ENCODE results near the gene HSPB8.

The HSPB8 gene

DNA sequence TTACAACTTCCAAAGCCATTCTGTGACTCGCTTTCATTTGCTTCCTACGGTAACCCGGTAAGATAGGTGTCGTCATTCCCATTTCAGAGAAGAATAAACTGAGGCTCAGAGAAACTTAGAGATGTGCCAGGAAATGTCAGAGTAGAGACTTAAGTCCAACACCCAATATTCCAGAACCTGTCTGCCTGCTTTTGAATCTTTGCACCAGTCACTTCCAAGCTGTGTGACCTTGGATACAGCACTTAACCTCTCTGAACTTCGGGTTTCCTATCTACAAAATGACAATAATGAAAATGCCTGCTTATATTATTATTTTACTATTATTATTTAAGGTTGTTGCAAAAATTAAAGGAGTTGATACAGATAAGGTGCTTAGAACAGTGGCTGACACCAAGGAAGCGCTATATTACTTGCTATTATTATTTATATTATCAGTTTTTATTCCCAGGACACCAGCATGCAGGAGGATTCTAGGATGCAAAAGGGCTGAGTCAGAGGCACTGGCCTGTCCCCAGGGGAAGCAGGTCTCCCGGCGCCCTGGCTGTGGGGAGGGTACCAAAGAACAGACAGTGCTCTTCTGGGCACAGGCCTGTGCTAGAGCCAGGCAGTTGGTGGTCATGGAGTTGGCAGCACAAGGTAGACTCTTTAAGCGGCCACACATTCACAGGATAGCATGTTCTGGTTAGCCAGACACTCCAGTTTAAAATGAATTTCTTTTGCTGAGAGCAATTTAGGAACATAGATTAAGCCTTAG, 5.4 kb downstream of the HSPB8 start:
- Histone ChIP-seq H3K27me3 (ENCODE audit: insufficient read depth, low read depth, severe bottlenecking) (no peaks in the 10 kb centered on the region), H3K36me3 (no peaks in the 10 kb centered on the region), H3K27ac (no peak overlapping the region), H3K9me3 (ENCODE audit: severe bottlenecking) (no peaks in the 10 kb centered on the region), H3K4me3 (ENCODE audit: low read depth, low read length) (no peak overlapping the region)
- DNase-seq, result no peak
- TF ChIP-seq, protein P1, sequence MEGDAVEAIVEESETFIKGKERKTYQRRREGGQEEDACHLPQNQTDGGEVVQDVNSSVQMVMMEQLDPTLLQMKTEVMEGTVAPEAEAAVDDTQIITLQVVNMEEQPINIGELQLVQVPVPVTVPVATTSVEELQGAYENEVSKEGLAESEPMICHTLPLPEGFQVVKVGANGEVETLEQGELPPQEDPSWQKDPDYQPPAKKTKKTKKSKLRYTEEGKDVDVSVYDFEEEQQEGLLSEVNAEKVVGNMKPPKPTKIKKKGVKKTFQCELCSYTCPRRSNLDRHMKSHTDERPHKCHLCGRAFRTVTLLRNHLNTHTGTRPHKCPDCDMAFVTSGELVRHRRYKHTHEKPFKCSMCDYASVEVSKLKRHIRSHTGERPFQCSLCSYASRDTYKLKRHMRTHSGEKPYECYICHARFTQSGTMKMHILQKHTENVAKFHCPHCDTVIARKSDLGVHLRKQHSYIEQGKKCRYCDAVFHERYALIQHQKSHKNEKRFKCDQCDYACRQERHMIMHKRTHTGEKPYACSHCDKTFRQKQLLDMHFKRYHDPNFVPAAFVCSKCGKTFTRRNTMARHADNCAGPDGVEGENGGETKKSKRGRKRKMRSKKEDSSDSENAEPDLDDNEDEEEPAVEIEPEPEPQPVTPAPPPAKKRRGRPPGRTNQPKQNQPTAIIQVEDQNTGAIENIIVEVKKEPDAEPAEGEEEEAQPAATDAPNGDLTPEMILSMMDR (IDR thresholded peaks at IDR 0.05; ENCODE audit: low read depth, low read length), result no peak

DNA sequence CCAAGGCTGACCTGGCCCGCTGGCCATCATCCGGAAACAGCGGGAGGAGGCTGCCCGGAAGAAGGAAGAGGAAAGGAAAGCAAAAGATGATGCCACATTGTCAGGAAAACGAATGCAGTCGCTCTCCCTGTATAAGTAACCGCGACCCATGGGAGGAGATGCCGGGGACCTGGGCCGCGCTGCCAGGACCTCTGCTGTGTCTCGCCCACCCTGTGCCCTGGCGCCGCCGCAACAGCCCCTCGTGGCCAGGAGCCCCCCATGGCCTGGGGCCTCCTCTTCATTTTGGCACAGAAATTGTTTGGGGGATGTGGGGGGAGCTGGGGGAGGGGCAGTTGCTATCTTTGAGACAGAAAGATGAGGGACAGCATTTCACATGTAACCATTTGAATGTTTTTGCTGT, 16.5 kb downstream of the HSPB8 start:
- no peak for DNase-seq
- Histone ChIP-seq H3K4me3 (ENCODE audit: low read depth, low read length) (no peak overlapping the region), H3K27me3 (ENCODE audit: insufficient read depth, low read depth, severe bottlenecking) (no peaks in the 10 kb centered on the region), H3K36me3 (no peaks in the 10 kb centered on the region), H3K9me3 (ENCODE audit: severe bottlenecking) (no peaks in the 10 kb centered on the region), H3K27ac (no peak overlapping the region)
- TF ChIP-seq, protein P1 (IDR thresholded peaks at IDR 0.05; ENCODE audit: low read depth, low read length), result no peak

DNA sequence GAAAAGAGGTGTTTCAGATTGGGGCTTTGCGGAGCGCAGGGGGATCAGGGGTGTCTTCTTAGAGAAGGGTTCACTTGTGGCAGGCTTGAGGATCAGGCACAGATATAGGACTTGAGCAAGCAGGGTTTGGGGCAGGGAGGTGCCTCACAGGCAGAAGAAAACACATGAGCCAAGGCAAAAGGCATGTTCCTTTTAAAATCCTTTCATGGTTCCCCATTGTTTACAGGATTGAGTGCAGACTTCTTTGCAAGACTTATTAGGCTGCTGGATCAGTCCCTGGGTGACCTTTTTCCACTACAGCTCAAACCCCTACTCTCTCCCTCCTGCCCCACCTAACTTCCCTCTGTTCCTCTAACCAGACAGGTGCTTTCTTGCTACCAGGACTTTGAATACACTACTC, 19.7 kb downstream of the HSPB8 start:
- H3K27me3 ChIP-seq (ENCODE audit: insufficient read depth, low read depth, severe bottlenecking), result no peaks in the 10 kb centered on the region
- TF ChIP-seq, protein P1 (IDR thresholded peaks at IDR 0.05; ENCODE audit: low read depth, low read length), result no peak
- H3K4me3 ChIP-seq (ENCODE audit: low read depth, low read length), result no peak overlapping the region
- H3K27ac ChIP-seq, result no peak overlapping the region
- no peaks in the 10 kb centered on the region for H3K9me3 ChIP-seq (ENCODE audit: severe bottlenecking)
- DNase-seq, result no peak
- H3K36me3 ChIP-seq, result no peaks in the 10 kb centered on the region

DNA sequence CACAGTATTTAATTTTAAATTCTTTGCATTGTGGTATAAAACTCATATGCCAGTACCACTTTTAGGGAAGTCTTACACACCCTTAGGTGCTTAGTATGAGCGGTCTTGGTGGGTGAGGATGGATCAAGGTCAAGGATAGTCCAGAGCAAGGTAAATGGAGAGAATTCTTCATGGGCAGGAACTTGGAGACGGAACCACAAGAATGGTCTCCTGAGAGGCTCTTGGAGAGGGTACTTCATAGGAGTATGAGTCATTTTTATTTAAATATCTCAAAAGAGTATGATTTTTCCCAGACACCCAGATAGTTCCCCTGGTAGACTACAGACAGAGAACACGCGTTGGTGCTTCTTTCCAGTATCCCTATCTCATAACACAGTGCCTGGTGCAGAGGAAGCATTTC, 21.9 kb downstream of the HSPB8 start:
- Histone ChIP-seq H3K36me3 (no peaks in the 10 kb centered on the region), H3K27me3 (ENCODE audit: insufficient read depth, low read depth, severe bottlenecking) (no peaks in the 10 kb centered on the region), H3K9me3 (ENCODE audit: severe bottlenecking) (no peaks in the 10 kb centered on the region), H3K4me3 (ENCODE audit: low read depth, low read length) (no peak overlapping the region), H3K27ac (no peak overlapping the region)
- TF ChIP-seq, protein P1 (IDR thresholded peaks at IDR 0.05; ENCODE audit: low read depth, low read length), result no peak
- DNase-seq, result no peak

DNA sequence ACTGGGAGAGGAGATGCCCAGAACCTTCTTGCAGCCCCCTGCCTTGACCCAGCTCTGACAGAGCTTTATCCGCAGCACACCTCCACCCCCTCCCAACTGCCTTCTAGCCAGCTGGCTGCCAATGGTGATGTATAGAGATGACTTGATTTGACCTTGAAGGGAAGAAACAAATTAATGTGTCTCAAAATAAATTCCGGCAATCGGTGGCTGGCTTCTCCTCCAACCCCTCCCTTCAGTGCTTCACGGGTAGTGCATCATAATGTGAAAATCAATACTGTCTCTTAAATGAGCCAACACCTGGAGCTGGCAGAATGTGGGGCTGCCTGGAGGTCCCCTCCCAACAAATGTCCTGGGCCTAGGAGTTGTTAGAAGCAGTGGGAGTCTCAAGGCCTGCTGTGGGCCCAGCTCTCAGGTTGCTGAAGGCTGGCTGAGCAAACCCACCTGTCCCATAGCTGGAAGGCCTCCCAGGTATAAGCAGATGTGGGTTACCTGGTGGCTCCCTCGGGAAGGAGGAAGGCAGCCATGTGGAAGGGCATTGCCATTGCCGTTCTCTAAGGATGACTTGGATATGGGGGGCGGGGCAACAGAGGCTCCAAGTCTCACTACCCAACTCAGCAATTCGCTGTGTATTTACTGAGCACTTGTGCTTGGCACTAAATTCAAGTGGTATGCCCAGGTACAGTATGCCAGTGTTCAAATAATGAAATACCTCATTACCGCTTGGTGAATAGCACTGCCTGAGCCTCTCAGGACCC, 23.2 kb downstream of the HSPB8 start:
- Histone ChIP-seq H3K4me3 (ENCODE audit: low read depth, low read length) (no peak overlapping the region), H3K27me3 (ENCODE audit: insufficient read depth, low read depth, severe bottlenecking) (no peaks in the 10 kb centered on the region), H3K36me3 (no peaks in the 10 kb centered on the region), H3K9me3 (ENCODE audit: severe bottlenecking) (no peaks in the 10 kb centered on the region), H3K27ac (no peak overlapping the region)
- DNase-seq, result no peak
- TF ChIP-seq, protein P1 (IDR thresholded peaks at IDR 0.05; ENCODE audit: low read depth, low read length), result no peak
